ENCODE measurements around the gene EPN3. TPM values are rescaled to one million over a fixed set of nuclear protein-coding genes. Genes with fewer than 3 reads are reported as not detected.

Gene EPN3
- total RNA-seq, 4 donors from 2014 or later = 19.2 to 95.7 (median 57.4) TPM

DNA sequence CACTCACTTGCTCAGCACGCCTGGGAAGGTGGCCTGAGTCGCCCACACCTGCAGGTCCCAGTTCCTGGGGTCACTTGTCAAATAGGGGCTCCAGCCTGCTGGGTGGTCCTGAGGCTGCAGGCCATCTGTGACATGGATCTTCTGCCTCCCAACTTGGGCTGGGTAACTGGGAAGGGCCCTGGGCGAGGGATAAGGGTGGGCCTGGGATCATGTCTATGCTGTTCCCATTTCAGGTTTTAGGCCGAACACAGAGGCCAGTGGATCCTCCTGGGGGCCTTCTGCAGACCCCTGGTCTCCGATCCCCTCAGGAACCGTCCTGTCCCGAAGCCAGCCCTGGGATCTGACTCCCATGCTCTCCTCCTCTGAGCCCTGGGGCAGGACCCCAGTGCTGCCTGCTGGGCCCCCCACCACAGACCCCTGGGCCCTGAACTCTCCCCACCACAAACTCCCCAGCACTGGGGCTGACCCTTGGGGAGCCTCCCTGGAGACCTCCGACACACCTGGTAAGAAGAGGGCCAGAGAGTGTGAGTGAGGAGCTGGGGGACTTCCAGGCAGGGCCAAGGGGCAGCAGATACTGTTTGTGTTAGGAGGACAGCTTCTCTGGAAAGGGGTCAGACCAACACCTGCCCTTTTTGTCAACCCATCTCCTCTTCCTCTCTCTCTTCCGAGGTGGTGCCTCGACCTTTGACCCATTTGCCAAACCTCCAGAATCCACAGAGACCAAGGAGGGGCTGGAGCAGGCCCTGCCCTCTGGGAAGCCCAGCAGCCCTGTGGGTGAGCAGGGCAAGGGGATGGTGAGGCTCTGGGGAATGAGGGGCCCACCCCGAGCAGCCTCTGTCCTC is 8.2 kb downstream of the EPN3 start:
- TF ChIP-seq POLR2AphosphoS5 (IDR thresholded peaks at IDR 0.05) = no peak
- no peak for TF ChIP-seq CTCF (IDR thresholded peaks at IDR 0.05)
- TF ChIP-seq EP300 (IDR thresholded peaks at IDR 0.05; ENCODE audit: low read depth) = no peak
- TF ChIP-seq POLR2A (IDR thresholded peaks at IDR 0.05) = no peak
- DNase-seq = no peak
- Histone ChIP-seq H3K9me3 (no peaks in the 10 kb centered on the region), H3K27me3 (no peaks in the 10 kb centered on the region), H3K4me1 (peaks cover 9 to 64% (median 47%) of the 10 kb centered on the region in 4 donors), H3K36me3 (no peaks in the 10 kb centered on the region), H3K27ac (peak overlapping the region; percentile 84 to 93 (median 86)), H3K4me3 (peak overlapping the region in 2 of 4 donors; percentile 42 to 57)
- in situ Hi-C loops (cut with MboI; ENCODE audit: low pct_ligation_motif_present in 1 of 4, low pct_unique_long_range_greater_than_20kb in 1 of 4, low sequenced_read_pairs in 3 of 4) (loop anchor here (10.0 to 25.0 kb wide), 7 partner anchors 56 to 422 kb away; partner anchors contain the start of gene WFIKKN2 (in 2 of the 4)), intact Hi-C loops (cut with DNase I; ENCODE audit: low total_unique reads) (loop anchor here (10.0 kb wide), 1 partner anchor 56 kb away; no protein-coding TSS in a partner anchor)
- WGBS, 2 donors (ENCODE audit: low coverage in 1 of 2) = 82% methylated on average over 11 of the region's 11 CpGs; no CpG with 5 or more reads in 1 of the 2 donors

DNA sequence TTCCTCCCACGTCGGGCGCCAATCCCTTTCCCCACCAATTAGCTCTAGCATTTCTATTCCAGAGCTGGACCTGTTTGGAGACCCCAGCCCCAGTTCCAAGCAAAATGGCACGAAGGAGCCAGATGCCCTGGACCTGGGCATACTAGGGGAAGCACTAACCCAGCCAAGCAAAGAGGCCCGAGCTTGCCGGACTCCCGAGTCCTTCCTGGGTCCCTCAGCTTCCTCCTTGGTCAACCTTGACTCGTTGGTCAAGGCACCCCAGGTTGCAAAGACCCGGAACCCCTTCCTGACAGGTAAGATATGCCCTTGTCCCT is 8.8 kb downstream of the EPN3 start:
- in situ Hi-C loops (cut with MboI; ENCODE audit: low pct_ligation_motif_present in 1 of 4, low pct_unique_long_range_greater_than_20kb in 1 of 4, low sequenced_read_pairs in 3 of 4) (loop anchor here (10.0 to 25.0 kb wide), 7 partner anchors 57 to 421 kb away; partner anchors contain the start of gene WFIKKN2 (in 2 of the 4)), intact Hi-C loops (cut with DNase I; ENCODE audit: low total_unique reads) (loop anchor here (10.0 kb wide), 1 partner anchor 57 kb away; no protein-coding TSS in a partner anchor)
- Histone ChIP-seq H3K4me1 (peaks cover 9 to 64% (median 47%) of the 10 kb centered on the region in 4 donors), H3K27ac (peak overlapping the region; percentile 84 to 93 (median 86)), H3K9me3 (no peaks in the 10 kb centered on the region), H3K27me3 (no peaks in the 10 kb centered on the region), H3K36me3 (no peaks in the 10 kb centered on the region), H3K4me3 (peak overlapping the region in 3 of 4 donors; percentile 33 to 57 (median 42))
- no peak for TF ChIP-seq POLR2AphosphoS5 (IDR thresholded peaks at IDR 0.05)
- TF ChIP-seq CTCF (IDR thresholded peaks at IDR 0.05) = no peak
- no peak for TF ChIP-seq POLR2A (IDR thresholded peaks at IDR 0.05)
- no peak for TF ChIP-seq EP300 (IDR thresholded peaks at IDR 0.05; ENCODE audit: low read depth)
- no peak for DNase-seq
- WGBS, 2 donors (ENCODE audit: low coverage in 1 of 2) = 49% methylated on average over 9 of the region's 9 CpGs; no CpG with 5 or more reads in 1 of the 2 donors

- Histone ChIP-seq H3K4me3 (peak overlapping the region; percentile 32 to 57 (median 38)), H3K27me3 (no peaks in the 10 kb centered on the region), H3K9me3 (no peaks in the 10 kb centered on the region), H3K36me3 (no peaks in the 10 kb centered on the region), H3K4me1 (peaks cover 12 to 68% (median 49%) of the 10 kb centered on the region in 4 donors), H3K27ac (peak overlapping the region; percentile 84 to 93 (median 86))
- intact Hi-C loops (cut with DNase I; ENCODE audit: low total_unique reads) = loop anchor here (10.0 kb wide), 1 partner anchor 57 kb away; no protein-coding TSS in a partner anchor
- 3 to 5% methylated on average over 5 to 49 of the region's 82 CpGs for WGBS, 2 donors (ENCODE audit: low coverage in 1 of 2)
- peak in 3 of 5 experiments; percentile 7 to 16 (median 10) for TF ChIP-seq CTCF (IDR thresholded peaks at IDR 0.05)
- peak; percentile 64 for TF ChIP-seq POLR2A (IDR thresholded peaks at IDR 0.05)
- no peak for TF ChIP-seq EP300 (IDR thresholded peaks at IDR 0.05; ENCODE audit: low read depth)
- TF ChIP-seq POLR2AphosphoS5 (IDR thresholded peaks at IDR 0.05) = peak; percentile 24 to 71 (median 63)
- in situ Hi-C loops (cut with MboI; ENCODE audit: low pct_ligation_motif_present in 1 of 4, low pct_unique_long_range_greater_than_20kb in 1 of 4, low sequenced_read_pairs in 3 of 4) = loop anchor here (10.0 to 25.0 kb wide), 7 partner anchors 57 to 420 kb away; partner anchors contain the start of gene WFIKKN2 (in 2 of the 4)
- peak; percentile 92 for DNase-seq
These were observed 9.5 kb downstream of the EPN3 start for GRCh38 chr17:50541716-50542688.
